ENCODE results near the gene PCSK4. TPM values are rescaled to one million over a fixed set of nuclear protein-coding genes. Genes with fewer than 3 reads are reported as not detected.

Gene PCSK4
- total and polyA plus RNA-seq, 9 of the 15 experiments (the other 6 are each of a cell fraction or from before 2014, with no cell fraction given) = 0.01 to 9.1 (median 2.1) TPM; not detected in 1

DNA sequence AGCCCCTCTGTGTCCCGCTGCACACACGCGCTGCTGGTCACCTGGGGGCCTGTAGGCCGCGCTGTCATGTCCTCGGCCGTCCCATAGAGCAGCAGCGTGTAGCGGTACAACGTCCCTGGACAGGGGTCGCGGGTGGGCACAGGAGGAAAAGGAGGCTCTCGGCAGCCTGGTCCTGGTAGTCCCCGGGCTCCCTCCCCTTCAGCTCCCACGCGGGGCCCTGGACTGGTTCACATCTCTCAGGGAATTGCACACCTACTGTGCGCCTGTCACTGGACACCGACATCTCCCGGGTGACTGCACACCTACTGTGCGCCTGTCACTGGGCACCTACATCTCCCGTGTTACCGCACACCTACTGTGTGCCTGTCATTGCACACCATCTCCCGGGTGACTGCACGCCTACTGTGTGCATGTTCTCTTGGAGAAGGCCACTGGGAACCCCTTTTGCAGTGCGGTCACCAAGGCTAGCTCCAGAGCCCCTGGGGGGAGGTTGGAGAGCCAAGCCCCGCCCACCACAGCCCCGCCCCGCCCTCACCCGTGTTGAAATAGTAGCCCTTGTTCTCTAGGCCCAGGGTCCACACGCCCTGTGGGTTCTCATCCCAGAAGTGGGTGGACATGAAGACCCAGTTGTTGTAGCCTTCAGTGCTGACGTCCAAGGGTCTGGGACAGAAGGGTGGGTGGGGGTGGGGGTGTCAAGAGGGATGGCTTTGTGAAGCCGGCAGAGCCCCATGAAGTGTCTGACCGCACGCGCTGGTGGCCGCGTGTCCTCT, 7.6 kb downstream of the PCSK4 start (continued):
- TF ChIP-seq, protein P1, sequence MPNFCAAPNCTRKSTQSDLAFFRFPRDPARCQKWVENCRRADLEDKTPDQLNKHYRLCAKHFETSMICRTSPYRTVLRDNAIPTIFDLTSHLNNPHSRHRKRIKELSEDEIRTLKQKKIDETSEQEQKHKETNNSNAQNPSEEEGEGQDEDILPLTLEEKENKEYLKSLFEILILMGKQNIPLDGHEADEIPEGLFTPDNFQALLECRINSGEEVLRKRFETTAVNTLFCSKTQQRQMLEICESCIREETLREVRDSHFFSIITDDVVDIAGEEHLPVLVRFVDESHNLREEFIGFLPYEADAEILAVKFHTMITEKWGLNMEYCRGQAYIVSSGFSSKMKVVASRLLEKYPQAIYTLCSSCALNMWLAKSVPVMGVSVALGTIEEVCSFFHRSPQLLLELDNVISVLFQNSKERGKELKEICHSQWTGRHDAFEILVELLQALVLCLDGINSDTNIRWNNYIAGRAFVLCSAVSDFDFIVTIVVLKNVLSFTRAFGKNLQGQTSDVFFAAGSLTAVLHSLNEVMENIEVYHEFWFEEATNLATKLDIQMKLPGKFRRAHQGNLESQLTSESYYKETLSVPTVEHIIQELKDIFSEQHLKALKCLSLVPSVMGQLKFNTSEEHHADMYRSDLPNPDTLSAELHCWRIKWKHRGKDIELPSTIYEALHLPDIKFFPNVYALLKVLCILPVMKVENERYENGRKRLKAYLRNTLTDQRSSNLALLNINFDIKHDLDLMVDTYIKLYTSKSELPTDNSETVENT (CRISPR knock-in tag; IDR thresholded peaks at IDR 0.05) = no peak
- TF ChIP-seq, protein P2, sequence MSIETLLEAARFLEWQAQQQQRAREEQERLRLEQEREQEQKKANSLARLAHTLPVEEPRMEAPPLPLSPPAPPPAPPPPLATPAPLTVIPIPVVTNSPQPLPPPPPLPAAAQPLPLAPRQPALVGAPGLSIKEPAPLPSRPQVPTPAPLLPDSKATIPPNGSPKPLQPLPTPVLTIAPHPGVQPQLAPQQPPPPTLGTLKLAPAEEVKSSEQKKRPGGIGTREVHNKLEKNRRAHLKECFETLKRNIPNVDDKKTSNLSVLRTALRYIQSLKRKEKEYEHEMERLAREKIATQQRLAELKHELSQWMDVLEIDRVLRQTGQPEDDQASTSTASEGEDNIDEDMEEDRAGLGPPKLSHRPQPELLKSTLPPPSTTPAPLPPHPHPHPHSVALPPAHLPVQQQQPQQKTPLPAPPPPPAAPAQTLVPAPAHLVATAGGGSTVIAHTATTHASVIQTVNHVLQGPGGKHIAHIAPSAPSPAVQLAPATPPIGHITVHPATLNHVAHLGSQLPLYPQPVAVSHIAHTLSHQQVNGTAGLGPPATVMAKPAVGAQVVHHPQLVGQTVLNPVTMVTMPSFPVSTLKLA (conservative IDR thresholded peaks at IDR 0.05) = no peak
- TF ChIP-seq, protein P3, sequence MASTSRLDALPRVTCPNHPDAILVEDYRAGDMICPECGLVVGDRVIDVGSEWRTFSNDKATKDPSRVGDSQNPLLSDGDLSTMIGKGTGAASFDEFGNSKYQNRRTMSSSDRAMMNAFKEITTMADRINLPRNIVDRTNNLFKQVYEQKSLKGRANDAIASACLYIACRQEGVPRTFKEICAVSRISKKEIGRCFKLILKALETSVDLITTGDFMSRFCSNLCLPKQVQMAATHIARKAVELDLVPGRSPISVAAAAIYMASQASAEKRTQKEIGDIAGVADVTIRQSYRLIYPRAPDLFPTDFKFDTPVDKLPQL (IDR thresholded peaks at IDR 0.05; ENCODE audit: extremely low read depth, insufficient read length) = no peak
- TF ChIP-seq BCOR (IDR thresholded peaks at IDR 0.05) = peak; percentile 25; the same call in 1 of the 2 replicates
- TF ChIP-seq, protein P4, sequence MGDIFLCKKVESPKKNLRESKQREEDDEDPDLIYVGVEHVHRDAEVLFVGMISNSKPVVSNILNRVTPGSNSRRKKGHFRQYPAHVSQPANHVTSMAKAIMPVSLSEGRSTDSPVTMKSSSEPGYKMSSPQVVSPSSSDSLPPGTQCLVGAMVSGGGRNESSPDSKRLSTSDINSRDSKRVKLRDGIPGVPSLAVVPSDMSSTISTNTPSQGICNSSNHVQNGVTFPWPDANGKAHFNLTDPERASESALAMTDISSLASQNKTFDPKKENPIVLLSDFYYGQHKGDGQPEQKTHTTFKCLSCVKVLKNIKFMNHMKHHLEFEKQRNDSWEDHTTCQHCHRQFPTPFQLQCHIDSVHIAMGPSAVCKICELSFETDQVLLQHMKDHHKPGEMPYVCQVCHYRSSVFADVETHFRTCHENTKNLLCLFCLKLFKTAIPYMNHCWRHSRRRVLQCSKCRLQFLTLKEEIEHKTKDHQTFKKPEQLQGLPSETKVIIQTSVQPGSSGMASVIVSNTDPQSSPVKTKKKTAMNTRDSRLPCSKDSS (IDR thresholded peaks at IDR 0.05; ENCODE audit: low read depth, partially characterized antibody) = peak; percentile 50
- TF ChIP-seq, protein P5, sequence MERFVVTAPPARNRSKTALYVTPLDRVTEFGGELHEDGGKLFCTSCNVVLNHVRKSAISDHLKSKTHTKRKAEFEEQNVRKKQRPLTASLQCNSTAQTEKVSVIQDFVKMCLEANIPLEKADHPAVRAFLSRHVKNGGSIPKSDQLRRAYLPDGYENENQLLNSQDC (CRISPR knock-in tag; IDR thresholded peaks at IDR 0.05) = no peak
- no peak for TF ChIP-seq NR2C2 (CRISPR knock-in tag; IDR thresholded peaks at IDR 0.05)
- no peak for TF ChIP-seq NR2C2 (tag; IDR thresholded peaks at IDR 0.05)
- TF ChIP-seq U2AF1 (optimal IDR thresholded peaks at IDR 0.05; ENCODE audit: low read depth, low read length) = no peak
- TF ChIP-seq, protein P6, sequence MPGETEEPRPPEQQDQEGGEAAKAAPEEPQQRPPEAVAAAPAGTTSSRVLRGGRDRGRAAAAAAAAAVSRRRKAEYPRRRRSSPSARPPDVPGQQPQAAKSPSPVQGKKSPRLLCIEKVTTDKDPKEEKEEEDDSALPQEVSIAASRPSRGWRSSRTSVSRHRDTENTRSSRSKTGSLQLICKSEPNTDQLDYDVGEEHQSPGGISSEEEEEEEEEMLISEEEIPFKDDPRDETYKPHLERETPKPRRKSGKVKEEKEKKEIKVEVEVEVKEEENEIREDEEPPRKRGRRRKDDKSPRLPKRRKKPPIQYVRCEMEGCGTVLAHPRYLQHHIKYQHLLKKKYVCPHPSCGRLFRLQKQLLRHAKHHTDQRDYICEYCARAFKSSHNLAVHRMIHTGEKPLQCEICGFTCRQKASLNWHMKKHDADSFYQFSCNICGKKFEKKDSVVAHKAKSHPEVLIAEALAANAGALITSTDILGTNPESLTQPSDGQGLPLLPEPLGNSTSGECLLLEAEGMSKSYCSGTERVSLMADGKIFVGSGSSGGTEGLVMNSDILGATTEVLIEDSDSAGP (CRISPR knock-in tag; IDR thresholded peaks at IDR 0.05) = 0 out of 2 replicates have a peak, but pooled peaks have one; percentile 20
- TF ChIP-seq, protein P7, sequence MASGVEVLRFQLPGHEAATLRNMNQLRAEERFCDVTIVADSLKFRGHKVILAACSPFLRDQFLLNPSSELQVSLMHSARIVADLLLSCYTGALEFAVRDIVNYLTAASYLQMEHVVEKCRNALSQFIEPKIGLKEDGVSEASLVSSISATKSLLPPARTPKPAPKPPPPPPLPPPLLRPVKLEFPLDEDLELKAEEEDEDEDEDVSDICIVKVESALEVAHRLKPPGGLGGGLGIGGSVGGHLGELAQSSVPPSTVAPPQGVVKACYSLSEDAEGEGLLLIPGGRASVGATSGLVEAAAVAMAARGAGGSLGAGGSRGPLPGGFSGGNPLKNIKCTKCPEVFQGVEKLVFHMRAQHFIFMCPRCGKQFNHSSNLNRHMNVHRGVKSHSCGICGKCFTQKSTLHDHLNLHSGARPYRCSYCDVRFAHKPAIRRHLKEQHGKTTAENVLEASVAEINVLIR (CRISPR knock-in tag; IDR thresholded peaks at IDR 0.05) = no peak
- TF ChIP-seq, protein P8, sequence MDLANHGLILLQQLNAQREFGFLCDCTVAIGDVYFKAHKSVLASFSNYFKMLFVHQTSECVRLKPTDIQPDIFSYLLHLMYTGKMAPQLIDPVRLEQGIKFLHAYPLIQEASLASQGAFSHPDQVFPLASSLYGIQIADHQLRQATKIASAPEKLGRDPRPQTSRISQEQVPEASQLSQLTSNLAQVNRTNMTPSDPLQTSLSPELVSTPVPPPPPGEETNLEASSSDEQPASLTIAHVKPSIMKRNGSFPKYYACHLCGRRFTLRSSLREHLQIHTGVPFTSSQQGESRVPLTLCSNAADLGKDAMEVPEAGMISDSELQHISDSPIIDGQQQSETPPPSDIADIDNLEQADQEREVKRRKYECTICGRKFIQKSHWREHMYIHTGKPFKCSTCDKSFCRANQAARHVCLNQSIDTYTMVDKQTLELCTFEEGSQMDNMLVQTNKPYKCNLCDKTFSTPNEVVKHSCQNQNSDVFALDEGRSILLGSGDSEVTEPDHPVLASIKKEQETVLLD (IDR thresholded peaks at IDR 0.05) = peak; percentile 33; the same call in 1 of the 2 replicates
- TF ChIP-seq ILK (tag; IDR thresholded peaks at IDR 0.05; ENCODE audit: borderline replicate concordance, low read depth) = no peak
- TF ChIP-seq FIP1L1 (IDR thresholded peaks at IDR 0.05; ENCODE audit: low read depth, low read length, poor library complexity, severe bottlenecking) = no peak
- no peak for TF ChIP-seq XRCC3 (IDR thresholded peaks at IDR 0.05)
